DND-41 (cell line): ENCODE results near the gene NME7.

ENCODE experiments used
- EZH2 ChIP-seq: IDR thresholded peaks from 3 replicates; pipeline ENCODE4 v1.6.1; 2012; ENCODE audit warnings: borderline replicate concordance, low read depth, mild to moderate bottlenecking, moderate library complexity, low read length, inconsistent platforms; ENCODE audit not compliant: severe bottlenecking
- TF ChIP-seq, protein P1 (sequence below): IDR thresholded peaks from 2 replicates; pipeline ENCODE4 v1.5.1; 2012; ENCODE audit warnings: borderline replicate concordance, low read length, moderate library complexity, mild to moderate bottlenecking; ENCODE audit not compliant: poor library complexity, severe bottlenecking; ENCODE audit errors: extremely low read depth

- TF ChIP-seq, protein P1, sequence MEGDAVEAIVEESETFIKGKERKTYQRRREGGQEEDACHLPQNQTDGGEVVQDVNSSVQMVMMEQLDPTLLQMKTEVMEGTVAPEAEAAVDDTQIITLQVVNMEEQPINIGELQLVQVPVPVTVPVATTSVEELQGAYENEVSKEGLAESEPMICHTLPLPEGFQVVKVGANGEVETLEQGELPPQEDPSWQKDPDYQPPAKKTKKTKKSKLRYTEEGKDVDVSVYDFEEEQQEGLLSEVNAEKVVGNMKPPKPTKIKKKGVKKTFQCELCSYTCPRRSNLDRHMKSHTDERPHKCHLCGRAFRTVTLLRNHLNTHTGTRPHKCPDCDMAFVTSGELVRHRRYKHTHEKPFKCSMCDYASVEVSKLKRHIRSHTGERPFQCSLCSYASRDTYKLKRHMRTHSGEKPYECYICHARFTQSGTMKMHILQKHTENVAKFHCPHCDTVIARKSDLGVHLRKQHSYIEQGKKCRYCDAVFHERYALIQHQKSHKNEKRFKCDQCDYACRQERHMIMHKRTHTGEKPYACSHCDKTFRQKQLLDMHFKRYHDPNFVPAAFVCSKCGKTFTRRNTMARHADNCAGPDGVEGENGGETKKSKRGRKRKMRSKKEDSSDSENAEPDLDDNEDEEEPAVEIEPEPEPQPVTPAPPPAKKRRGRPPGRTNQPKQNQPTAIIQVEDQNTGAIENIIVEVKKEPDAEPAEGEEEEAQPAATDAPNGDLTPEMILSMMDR = no peak
- no peak for TF ChIP-seq EZH2
Observed at GRCh38 chr1:169160845-169161495, 206.6 kb downstream of the NME7 start.
